Testis (tissue), 2 donors: ENCODE data around the gene RPE65.

ENCODE experiments used
- CTCF ChIP-seq, 3 experiments: fragments of 450-650 bp in 2 of 3; fragments of 200-600 bp in 1 of 3; sonication (generic) in 1 of 3; IDR thresholded peaks; one replicate each; pipeline ENCODE4 v1.5.1; 2016 to 2019; ENCODE audit warnings: antibody characterized with exemption in 3 of 3, mild to moderate bottlenecking in 2 of 3, moderate library complexity in 1 of 3
- POLR2A ChIP-seq: fragments of 450-650 bp; IDR thresholded peaks from one replicate; pipeline ENCODE4 v1.6.1; 2017; ENCODE audit warnings: antibody characterized with exemption, mild to moderate bottlenecking, moderate library complexity

GRCh38 chr1:68449901-68450300 lies at the start of gene RPE65:
- TF ChIP-seq CTCF (IDR thresholded peaks at IDR 0.05) (no peak), POLR2A (no peak)
